HepG2 (cell line): Measurements from ENCODE around the gene F12. TPM values are rescaled to one million over a fixed set of nuclear protein-coding genes. Genes with fewer than 3 reads are reported as not detected.

ENCODE experiments used
- ATAC-seq: fragments of 200-7000 bp; cut with Tn5 transposase; 3 replicates; pipeline ENCODE4 v1.9.1; 2020; ENCODE audit warnings: mild to moderate bottlenecking, moderate library complexity
- BruUV-seq: library from RNA; stranded (reverse); fragments of 400-500 nt; replicated peaks from 2 replicates; lab custom pipeline; 2021; lab: Mats Ljungman, UMichigan
- CTCF ChIA-PET: fragments of 300-600 bp; formaldehyde crosslinking; extraction: SDS; loops from one replicate; lab custom pipeline; 2021; ENCODE audit warnings: low total read pairs, inconsistent platforms, low intra/inter-chr PET ratio; lab: Yijun Ruan, JAX
- POLR2A ChIA-PET: fragments of 350-600 bp; sonication (Branson Sonifier 250); formaldehyde crosslinking; loops from one replicate; lab custom pipeline; 2020; ENCODE audit warnings: antibody characterized with exemption, inconsistent platforms; lab: Yijun Ruan, JAX
- DNase-seq: peaks from one replicate; pipeline ENCODE4 v3.0.0-alpha.2; 2015; ENCODE audit warnings: low spot score
- FAIRE-seq: peaks from 3 replicates; lab custom pipeline; 2011; peaks lifted over from hg19 to GRCh38; lab: Jason Lieb, UNC
- H2AFZ ChIP-seq: one replicate; pipeline ENCODE4 v1.6.1; 2011; ENCODE audit warnings: low read length, inconsistent platforms
- H3K27ac ChIP-seq: fragments of 300-600 bp; 3 replicates; pipeline ENCODE4 v1.8.0; 2011; ENCODE audit warnings: mixed run types, mild to moderate bottlenecking, mixed read lengths, low read length, inconsistent platforms; ENCODE audit not compliant: insufficient read depth; ENCODE audit errors: extremely low read length
- H3K27me3 ChIP-seq, 2 experiments: fragments of 200-600 bp in 1 of 2; 2 replicates in 1 of 2; 3 replicates in 1 of 2; pipeline versions ENCODE4 v1.6.0 to v1.8.0; 2011; ENCODE audit warnings: low read length in 2 of 2, mild to moderate bottlenecking in 2 of 2, moderate library complexity in 2 of 2, inconsistent platforms in 1 of 2; ENCODE audit not compliant: insufficient read depth in 2 of 2, control insufficient read depth in 1 of 2
- H3K36me3 ChIP-seq, 2 experiments: fragments of 200-600 bp in 1 of 2; replicated peaks in 1 of 2; 2 replicates in 1 of 2; 3 replicates in 1 of 2; pipeline versions ENCODE4 v1.5.1 to v1.8.0; 2011; ENCODE audit warnings: low read length in 2 of 2, inconsistent platforms in 1 of 2; ENCODE audit not compliant: insufficient read depth in 2 of 2, control insufficient read depth in 1 of 2
- H3K4me1 ChIP-seq: 2 replicates; pipeline ENCODE4 v1.5.1; 2012; ENCODE audit warnings: low read length, inconsistent platforms; ENCODE audit not compliant: insufficient read depth
- H3K4me2 ChIP-seq: 2 replicates; pipeline ENCODE4 v1.6.0; 2011; ENCODE audit warnings: low read depth, low read length, inconsistent platforms
- H3K4me3 ChIP-seq, 3 experiments: fragments of 200-600 bp in 1 of 3; sonication (generic), shearing (Covaris generic) in 1 of 3; replicated peaks in 1 of 3; 2 replicates each; pipeline ENCODE4 v1.5.1; 2011 to 2016; ENCODE audit warnings: low read length in 3 of 3, inconsistent platforms in 2 of 3, low read depth in 2 of 3, mild to moderate bottlenecking in 2 of 3, control low read depth in 1 of 3, mixed read lengths in 1 of 3; ENCODE audit not compliant: insufficient read depth in 1 of 3
- H3K79me2 ChIP-seq: one replicate; pipeline ENCODE4 v1.6.1; 2011; ENCODE audit warnings: low read length, inconsistent platforms; ENCODE audit not compliant: insufficient read depth
- H3K9ac ChIP-seq: 2 replicates; pipeline ENCODE4 v1.6.0; 2011; ENCODE audit warnings: mild to moderate bottlenecking, low read depth, low read length, inconsistent platforms; ENCODE audit not compliant: insufficient read depth
- H3K9me3 ChIP-seq: 2 replicates; pipeline ENCODE4 v1.5.1; 2012; ENCODE audit warnings: mild to moderate bottlenecking, low read length
- H4K20me1 ChIP-seq: 2 replicates; pipeline ENCODE4 v1.6.0; 2011; ENCODE audit warnings: inconsistent platforms, mild to moderate bottlenecking, low read length, moderate library complexity; ENCODE audit not compliant: insufficient read depth
- CEBPB ChIP-seq: IDR thresholded peaks from 2 replicates; pipeline ENCODE4 v1.6.1; 2011; ENCODE audit warnings: low read depth, low read length, improper control_type of control experiment, borderline replicate concordance
- CEBPG ChIP-seq: IDR thresholded peaks from 2 replicates; pipeline ENCODE4 v1.6.1; 2016
- ETV5 ChIP-seq: IDR thresholded peaks from 2 replicates; pipeline ENCODE4 v1.6.1; 2018; ENCODE audit warnings: missing biosample characterization, missing genetic modification reagents, inconsistent platforms, borderline replicate concordance
- GABPA ChIP-seq, 2 experiments: IDR thresholded peaks; 2 replicates each; pipeline ENCODE4 v1.6.1; 2011 to 2016; ENCODE audit warnings: low read depth in 2 of 2, low read length in 1 of 2, missing biosample characterization in 1 of 2, missing genetic modification characterization in 1 of 2
- HNRNPH1 ChIP-seq: fragments of 200-400 bp; formaldehyde crosslinking; optimal IDR thresholded peaks from 2 replicates; pipeline ENCODE3; 2017; ENCODE audit warnings: mild to moderate bottlenecking, low read depth, low read length
- KDM5B ChIP-seq: sonication (generic); formaldehyde crosslinking; IDR thresholded peaks from 2 replicates; pipeline ENCODE4 v1.4.0; 2020; ENCODE audit warnings: missing genetic modification reagents, mild to moderate bottlenecking, borderline replicate concordance
- MIER2 ChIP-seq: IDR thresholded peaks from 2 replicates; pipeline ENCODE4 v1.6.1; 2016; ENCODE audit warnings: missing biosample characterization, missing genetic modification reagents
- MYNN ChIP-seq: sonication (generic); formaldehyde crosslinking; IDR thresholded peaks from 2 replicates; pipeline ENCODE4 v1.4.0; 2020; ENCODE audit warnings: mild to moderate bottlenecking, low read depth, missing genetic modification reagents
- RBM22 ChIP-seq: fragments of 200-400 bp; formaldehyde crosslinking; optimal IDR thresholded peaks from 2 replicates; pipeline ENCODE3; 2017; ENCODE audit warnings: mild to moderate bottlenecking, low read length, moderate library complexity
- RFX5 ChIP-seq: IDR thresholded peaks from 2 replicates; pipeline ENCODE4 v1.6.1; 2011; ENCODE audit warnings: low read depth, low read length, improper control_type of control experiment
- SP4 ChIP-seq: sonication (generic); formaldehyde crosslinking; IDR thresholded peaks from 2 replicates; pipeline ENCODE4 v1.8.1; 2023; ENCODE audit warnings: mild to moderate bottlenecking, missing genetic modification reagents
- WIZ ChIP-seq: sonication (generic); formaldehyde crosslinking; IDR thresholded peaks from 2 replicates; pipeline ENCODE4 v1.5.1; 2020; ENCODE audit warnings: mild to moderate bottlenecking, missing genetic modification reagents
- ZNF136 ChIP-seq: sonication (generic); formaldehyde crosslinking; IDR thresholded peaks from 2 replicates; pipeline ENCODE4 v1.8.1; 2022; ENCODE audit warnings: low read depth, mild to moderate bottlenecking, moderate library complexity, missing genetic modification reagents
- ZNF17 ChIP-seq: sonication (generic); formaldehyde crosslinking; IDR thresholded peaks from 2 replicates; pipeline ENCODE4 v1.5.0; 2020; ENCODE audit warnings: mild to moderate bottlenecking, missing genetic modification reagents
- ZNF484 ChIP-seq: sonication (generic); formaldehyde crosslinking; IDR thresholded peaks from 2 replicates; pipeline ENCODE4 v1.5.1; 2020; ENCODE audit warnings: mild to moderate bottlenecking, low read depth, missing genetic modification reagents, borderline replicate concordance
- ZNF546 ChIP-seq: sonication (generic); formaldehyde crosslinking; conservative IDR thresholded peaks from 2 replicates; pipeline ENCODE4 v1.8.1; 2023; ENCODE audit warnings: mild to moderate bottlenecking, missing genetic modification reagents
- ZNF7 ChIP-seq: IDR thresholded peaks from 2 replicates; pipeline ENCODE4 v1.6.1; 2016; ENCODE audit warnings: missing biosample characterization, missing genetic modification reagents
- ZNF737 ChIP-seq: sonication (generic); formaldehyde crosslinking; IDR thresholded peaks from 2 replicates; pipeline ENCODE4 v1.5.0; 2020; ENCODE audit warnings: missing genetic modification reagents, mild to moderate bottlenecking, borderline replicate concordance
- ZNF780A ChIP-seq: sonication (generic); formaldehyde crosslinking; IDR thresholded peaks from 2 replicates; pipeline ENCODE4 v1.8.0; 2022; ENCODE audit warnings: mild to moderate bottlenecking, missing genetic modification reagents, moderate library complexity
- ZNF891 ChIP-seq: sonication (generic); formaldehyde crosslinking; IDR thresholded peaks from 2 replicates; pipeline ENCODE4 v1.5.0; 2020; ENCODE audit warnings: mild to moderate bottlenecking, missing genetic modification reagents
- WGBS: methylation state at CpG from one replicate; pipeline ENCODE4 v1.1.6; 2017; ENCODE audit warnings: low lambda C conversion rate; 5-methylcytosine and 5-hydroxymethylcytosine counted together
- in situ Hi-C: cut with HindIII; loops from 2 replicates; pipeline ENCODE4 v1.10.0; 2017; ENCODE audit warnings: low pct_unique_long_range_greater_than_20kb; ENCODE audit not compliant: extremely low pct_ligation_motif_present
- intact Hi-C: fragments of 100-400 bp; cut with micrococcal nuclease; formaldehyde crosslinking; loops from one replicate; pipeline ENCODE4 v1.10.0; 2022; ENCODE audit not compliant: unreplicated experiment
- polyA plus RNA-seq, 8 experiments: library from polyadenylated mRNA; depleted of rRNA in 3 of 8; stranded (reverse) in 7 of 8; unstranded in 1 of 8; fragments of >200 nt; fragmentation: Illumina TruSeq in 4 of 8; extraction: Trizol in 4 of 8; gene quantifications; 2 replicates each; pipeline versions ENCODE4 v1.2.1 to v1.2.3, GENCODE V29; 2011 to 2016; ENCODE audit warnings: low read depth in 4 of 8, missing spikeins in 1 of 8, mixed read lengths in 1 of 8; ENCODE audit not compliant: insufficient read depth in 1 of 8
- total RNA-seq, 5 experiments: library from RNA; depleted of rRNA; stranded (reverse); fragments of >200 nt; fragmentation: Illumina TruSeq; extraction: Trizol; gene quantifications; 2 replicates each; pipeline ENCODE4 v1.2.3, GENCODE V29; 2016; ENCODE audit warnings: low read depth in 1 of 5
- TF ChIP-seq, protein P1 (sequence below): sonication (generic); formaldehyde crosslinking; IDR thresholded peaks from 2 replicates; pipeline ENCODE4 v1.8.0; 2022; ENCODE audit warnings: missing genetic modification reagents, mild to moderate bottlenecking, moderate library complexity, borderline replicate concordance
- TF ChIP-seq, protein P2 (sequence below): sonication (generic); formaldehyde crosslinking; conservative IDR thresholded peaks from 2 replicates; pipeline ENCODE4 v1.4.0; 2020; ENCODE audit warnings: missing genetic modification reagents

Gene F12
- total and polyA plus RNA-seq, 2 of the 13 experiments (the other 11 are each of a cell fraction or from before 2014, with no cell fraction given): 2.5 to 3.0 TPM

DNA sequence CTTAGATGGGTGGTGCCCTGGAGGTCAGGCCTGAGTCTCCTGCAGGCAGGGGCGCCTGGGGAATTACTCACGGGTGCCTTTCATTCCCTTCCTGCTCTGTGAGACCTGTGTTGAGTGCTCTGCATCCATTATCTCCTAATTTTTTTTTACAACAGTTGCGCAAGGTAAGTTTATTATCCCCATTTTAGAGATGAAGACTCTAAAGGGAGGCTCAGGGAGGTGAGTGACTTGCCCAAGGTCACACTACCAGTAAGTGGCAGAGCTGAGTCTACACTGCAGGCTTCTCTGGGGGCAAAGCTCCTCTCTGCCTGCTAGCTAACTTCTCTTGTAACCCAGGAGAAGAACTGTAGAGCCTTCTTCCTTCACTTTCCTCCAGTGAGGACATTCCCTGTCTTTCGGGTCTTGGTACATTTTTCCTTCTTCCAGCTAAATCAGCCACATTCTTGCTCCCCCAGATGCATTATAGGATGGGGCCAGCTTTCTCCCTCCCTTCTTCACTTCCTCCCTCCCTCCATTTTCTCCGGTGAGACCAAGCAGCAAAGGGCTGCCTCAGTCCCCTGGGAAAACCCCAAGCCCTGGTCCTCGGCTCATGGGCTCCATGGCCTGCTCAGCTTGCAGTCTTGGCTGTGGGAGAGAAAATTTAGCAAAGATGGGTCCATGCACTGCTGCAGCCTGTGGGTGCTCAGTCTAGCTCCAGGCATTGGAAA is 39.0 kb upstream of the F12 start:
- in situ Hi-C loops (loop anchor here (5.0 kb wide), 1 partner anchor 136 kb away; the partner anchor contains the start of gene MXD3), intact Hi-C loops (loop anchor here (5.0 kb wide), 1 partner anchor 121 kb away; no protein-coding TSS in a partner anchor)
- ATAC-seq (no peak), DNase-seq (no peak), FAIRE-seq (no peak)
- WGBS: 81% methylated on average over 6 of the region's 6 CpGs
- Histone ChIP-seq H2AFZ (no peak overlapping the region), H3K27me3 (no peaks in the 10 kb centered on the region), H3K4me3 (peak overlapping the region in 1 of 3 experiments; percentile 80; a peak in 3 of 6 replicates), H3K36me3 (peaks cover 0 to 3% of the 10 kb centered on the region in 2 experiments; a peak in 1 of 5 replicates), H3K9ac (peak overlapping the region; percentile 82; the same call in 1 of the 2 replicates), H3K9me3 (no peaks in the 10 kb centered on the region), H3K4me1 (peaks cover 59% of the 10 kb centered on the region), H3K79me2 (no peaks in the 10 kb centered on the region), H4K20me1 (peaks cover 2% of the 10 kb centered on the region; the same call in 1 of the 2 replicates), H3K4me2 (peak overlapping the region; percentile 99), H3K27ac (peak overlapping the region; percentile 74)
- CTCF ChIA-PET: interaction anchor here (1.4 kb wide), 1 partner anchor 9 kb away, joined by 5 read pairs; no protein-coding TSS in a partner anchor
- BruUV-seq: no TSS peak
- POLR2A ChIA-PET: interaction anchor here (0.7 to 4.2 kb wide), 21 partner anchors 9 to 96 kb away, joined by 3 to 19 read pairs (median 4); partner anchors contain the start of genes F12, GRK6 and LMAN2
- no peak for TF ChIP-seq RFX5
- no peak for TF ChIP-seq ZNF17 (CRISPR knock-in tag)
- TF ChIP-seq CEBPG (CRISPR knock-in tag): peak; percentile 39; the same call in 1 of the 2 replicates
- TF ChIP-seq MIER2 (CRISPR knock-in tag): no peak
- TF ChIP-seq CEBPB: peak; percentile 64; the same call in 1 of the 2 replicates
- no peak for TF ChIP-seq ZNF484 (CRISPR knock-in tag)
- TF ChIP-seq ZNF546 (CRISPR knock-in tag): 0 out of 2 replicates have a peak, but pooled peaks have one; percentile 4
- TF ChIP-seq GABPA (IDR thresholded peaks at IDR 0.05; ENCODE audit: low read depth, low read length): no peak
- peak; percentile 10; the same call in 1 of the 2 replicates for TF ChIP-seq GABPA (CRISPR knock-in tag; IDR thresholded peaks at IDR 0.05; ENCODE audit: low read depth)
- TF ChIP-seq, protein P1, sequence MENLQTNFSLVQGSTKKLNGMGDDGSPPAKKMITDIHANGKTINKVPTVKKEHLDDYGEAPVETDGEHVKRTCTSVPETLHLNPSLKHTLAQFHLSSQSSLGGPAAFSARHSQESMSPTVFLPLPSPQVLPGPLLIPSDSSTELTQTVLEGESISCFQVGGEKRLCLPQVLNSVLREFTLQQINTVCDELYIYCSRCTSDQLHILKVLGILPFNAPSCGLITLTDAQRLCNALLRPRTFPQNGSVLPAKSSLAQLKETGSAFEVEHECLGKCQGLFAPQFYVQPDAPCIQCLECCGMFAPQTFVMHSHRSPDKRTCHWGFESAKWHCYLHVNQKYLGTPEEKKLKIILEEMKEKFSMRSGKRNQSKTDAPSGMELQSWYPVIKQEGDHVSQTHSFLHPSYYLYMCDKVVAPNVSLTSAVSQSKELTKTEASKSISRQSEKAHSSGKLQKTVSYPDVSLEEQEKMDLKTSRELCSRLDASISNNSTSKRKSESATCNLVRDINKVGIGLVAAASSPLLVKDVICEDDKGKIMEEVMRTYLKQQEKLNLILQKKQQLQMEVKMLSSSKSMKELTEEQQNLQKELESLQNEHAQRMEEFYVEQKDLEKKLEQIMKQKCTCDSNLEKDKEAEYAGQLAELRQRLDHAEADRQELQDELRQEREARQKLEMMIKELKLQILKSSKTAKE (CRISPR knock-in tag): no peak
- no peak for TF ChIP-seq WIZ (CRISPR knock-in tag)
- TF ChIP-seq, protein P2, sequence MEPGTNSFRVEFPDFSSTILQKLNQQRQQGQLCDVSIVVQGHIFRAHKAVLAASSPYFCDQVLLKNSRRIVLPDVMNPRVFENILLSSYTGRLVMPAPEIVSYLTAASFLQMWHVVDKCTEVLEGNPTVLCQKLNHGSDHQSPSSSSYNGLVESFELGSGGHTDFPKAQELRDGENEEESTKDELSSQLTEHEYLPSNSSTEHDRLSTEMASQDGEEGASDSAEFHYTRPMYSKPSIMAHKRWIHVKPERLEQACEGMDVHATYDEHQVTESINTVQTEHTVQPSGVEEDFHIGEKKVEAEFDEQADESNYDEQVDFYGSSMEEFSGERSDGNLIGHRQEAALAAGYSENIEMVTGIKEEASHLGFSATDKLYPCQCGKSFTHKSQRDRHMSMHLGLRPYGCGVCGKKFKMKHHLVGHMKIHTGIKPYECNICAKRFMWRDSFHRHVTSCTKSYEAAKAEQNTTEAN: no peak
- no peak for TF ChIP-seq ZNF737
- TF ChIP-seq HNRNPH1: peak; percentile 24
- TF ChIP-seq ZNF7: no peak
- no peak for TF ChIP-seq RBM22
- 0 out of 2 replicates have a peak, but pooled peaks have one; percentile 1 for TF ChIP-seq MYNN (CRISPR knock-in tag)
- no peak for TF ChIP-seq ZNF136
- TF ChIP-seq KDM5B (CRISPR knock-in tag): 0 out of 2 replicates have a peak, but pooled peaks have one; percentile 14
- TF ChIP-seq ETV5 (CRISPR knock-in tag): no peak
- TF ChIP-seq SP4 (CRISPR knock-in tag): no peak
- TF ChIP-seq ZNF891 (CRISPR knock-in tag): no peak
- TF ChIP-seq ZNF780A (CRISPR knock-in tag): no peak
